Thoracic aorta (tissue), 2 donors: ENCODE measurements around the gene FRYL. TPM values are rescaled to one million over a fixed set of nuclear protein-coding genes. Genes with fewer than 3 reads are reported as not detected.
"Not testable (repeated sequence)": the region's sequence is repeated elsewhere in the genome, so short reads cannot be mapped to it uniquely, and the experiment has no call there.

Source experiments
- ATAC-seq: fragments of 150-250 bp; one replicate; pipeline ENCODE4 v1.8.0; 2017; ENCODE audit warnings: low read depth; ENCODE audit not compliant: insufficient number of reproducible peaks, low FRiP score
- DNase-seq: peaks from one replicate; pipeline ENCODE4 v3.0.0-alpha.2; 2020; ENCODE audit warnings: low spot score
- H3K27ac ChIP-seq, 2 donors: fragments of 200-600 bp; sonication (generic); 1 replicate in 1 of 2; 2 replicates in 1 of 2; pipeline ENCODE4 v1.5.1; 2016; ENCODE audit warnings: mild to moderate bottlenecking in 2 of 2, moderate library complexity in 2 of 2
- H3K27me3 ChIP-seq: fragments of 200-600 bp; sonication (generic); replicated peaks from 2 replicates; pipeline ENCODE4 v1.6.0; 2016; ENCODE audit warnings: mild to moderate bottlenecking; ENCODE audit not compliant: insufficient read depth
- H3K36me3 ChIP-seq: fragments of 200-600 bp; sonication (generic); one replicate; pipeline ENCODE4 v1.5.1; 2016
- H3K4me1 ChIP-seq, 2 donors: fragments of 200-600 bp; sonication (generic); 1 replicate in 1 of 2; 2 replicates in 1 of 2; pipeline versions ENCODE4 v1.5.1 to v1.6.0; 2016; ENCODE audit warnings: low read depth in 2 of 2, mild to moderate bottlenecking in 1 of 2; ENCODE audit not compliant: control insufficient read depth in 1 of 2
- H3K4me3 ChIP-seq: fragments of 200-600 bp; sonication (generic); 2 replicates; pipeline ENCODE4 v1.5.1; 2016; ENCODE audit warnings: mild to moderate bottlenecking
- H3K9me3 ChIP-seq: fragments of 200-600 bp; sonication (generic); 2 replicates; pipeline ENCODE4 v1.5.1; 2016
- total RNA-seq, 2 donors: library from RNA; depleted of rRNA; stranded (reverse); fragments of >200 nt; gene quantifications; one replicate each; pipeline versions ENCODE4 v1.1.0 to v1.2.3, GENCODE V29; 2016
- TF ChIP-seq, protein P1 (sequence below): fragments of 200-600 bp; sonication (generic); IDR thresholded peaks from one replicate; pipeline ENCODE4 v1.5.1; 2019; ENCODE audit warnings: antibody characterized with exemption

Gene FRYL
- total RNA-seq, 2 donors from 2014 or later: 108 to 155 TPM

DNA sequence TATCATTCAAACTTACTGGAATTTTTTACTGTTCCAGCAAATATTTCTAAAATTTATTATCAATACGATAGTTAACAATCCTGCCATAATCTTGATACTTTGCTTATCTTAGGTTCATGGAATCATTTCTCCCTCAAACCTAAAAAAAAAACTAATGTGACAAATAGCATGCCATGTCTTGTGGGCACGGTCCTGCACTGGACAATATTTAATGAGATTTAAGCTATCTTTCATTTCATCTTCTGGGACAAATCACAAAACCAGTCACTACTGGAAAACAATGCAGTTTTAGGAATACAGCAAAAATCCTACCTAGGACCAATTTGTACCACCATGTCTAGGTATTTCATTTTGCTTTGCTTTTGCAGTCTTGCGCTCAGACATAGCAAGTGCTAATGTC, 93.7 kb downstream of the FRYL start:
- peaks cover 19 to 37% of the 10 kb centered on the region in 2 donors for H3K4me1 ChIP-seq
- no peak for ATAC-seq
- no peaks in the 10 kb centered on the region for H3K36me3 ChIP-seq
- TF ChIP-seq, protein P1, sequence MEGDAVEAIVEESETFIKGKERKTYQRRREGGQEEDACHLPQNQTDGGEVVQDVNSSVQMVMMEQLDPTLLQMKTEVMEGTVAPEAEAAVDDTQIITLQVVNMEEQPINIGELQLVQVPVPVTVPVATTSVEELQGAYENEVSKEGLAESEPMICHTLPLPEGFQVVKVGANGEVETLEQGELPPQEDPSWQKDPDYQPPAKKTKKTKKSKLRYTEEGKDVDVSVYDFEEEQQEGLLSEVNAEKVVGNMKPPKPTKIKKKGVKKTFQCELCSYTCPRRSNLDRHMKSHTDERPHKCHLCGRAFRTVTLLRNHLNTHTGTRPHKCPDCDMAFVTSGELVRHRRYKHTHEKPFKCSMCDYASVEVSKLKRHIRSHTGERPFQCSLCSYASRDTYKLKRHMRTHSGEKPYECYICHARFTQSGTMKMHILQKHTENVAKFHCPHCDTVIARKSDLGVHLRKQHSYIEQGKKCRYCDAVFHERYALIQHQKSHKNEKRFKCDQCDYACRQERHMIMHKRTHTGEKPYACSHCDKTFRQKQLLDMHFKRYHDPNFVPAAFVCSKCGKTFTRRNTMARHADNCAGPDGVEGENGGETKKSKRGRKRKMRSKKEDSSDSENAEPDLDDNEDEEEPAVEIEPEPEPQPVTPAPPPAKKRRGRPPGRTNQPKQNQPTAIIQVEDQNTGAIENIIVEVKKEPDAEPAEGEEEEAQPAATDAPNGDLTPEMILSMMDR: no peak
- no peak overlapping the region for H3K27ac ChIP-seq
- H3K9me3 ChIP-seq: no peaks in the 10 kb centered on the region
- no peaks in the 10 kb centered on the region for H3K27me3 ChIP-seq
- DNase-seq: no peak
- no peak overlapping the region for H3K4me3 ChIP-seq

DNA sequence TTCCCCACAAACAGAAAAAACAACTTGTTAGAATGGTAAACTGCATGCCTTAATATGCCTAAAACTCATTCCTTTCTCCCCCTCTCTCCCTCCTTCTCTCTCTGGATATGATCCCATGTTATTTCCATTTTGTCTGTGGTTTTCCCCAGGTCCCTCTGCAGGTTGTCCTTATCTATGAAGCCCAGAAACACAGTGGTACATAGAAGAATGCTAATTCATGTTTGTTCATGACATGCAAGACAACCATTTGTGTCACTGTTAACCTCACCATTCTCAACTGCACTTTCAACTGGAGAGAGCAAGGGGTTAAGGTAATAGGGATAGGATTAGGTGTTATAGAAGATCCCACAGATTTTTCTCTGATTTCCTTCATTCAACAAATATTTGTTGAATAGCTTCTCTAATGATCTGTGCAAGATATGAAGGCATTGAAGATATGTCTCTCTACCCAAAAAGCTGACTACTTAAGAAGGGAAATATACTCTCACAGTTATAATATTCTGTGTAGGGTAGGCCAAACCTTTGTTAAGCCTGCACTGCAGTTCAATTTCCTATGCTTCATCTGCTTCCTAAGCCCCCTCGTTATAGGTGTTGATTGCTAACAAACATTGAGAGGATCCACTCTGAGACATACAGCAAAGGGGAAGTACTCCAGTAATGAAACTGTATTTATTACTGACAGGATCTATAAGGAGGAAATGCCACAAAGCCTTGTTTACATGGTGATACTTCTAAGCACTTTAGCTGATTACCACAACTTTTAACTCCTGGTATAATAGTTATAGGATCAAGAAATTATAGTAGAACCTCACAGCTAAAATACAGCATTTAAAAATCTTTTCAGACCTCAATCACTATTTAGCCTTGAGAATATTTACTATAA, 96.1 kb downstream of the FRYL start:
- Histone ChIP-seq H3K36me3 (no peaks in the 10 kb centered on the region), H3K27me3 (no peaks in the 10 kb centered on the region), H3K9me3 (no peaks in the 10 kb centered on the region), H3K4me1 (peaks cover 11 to 34% of the 10 kb centered on the region in 2 donors), H3K4me3 (no peak overlapping the region), H3K27ac (no peak overlapping the region)
- TF ChIP-seq, protein P1: no peak
- no peak for ATAC-seq
- no peak for DNase-seq

DNA sequence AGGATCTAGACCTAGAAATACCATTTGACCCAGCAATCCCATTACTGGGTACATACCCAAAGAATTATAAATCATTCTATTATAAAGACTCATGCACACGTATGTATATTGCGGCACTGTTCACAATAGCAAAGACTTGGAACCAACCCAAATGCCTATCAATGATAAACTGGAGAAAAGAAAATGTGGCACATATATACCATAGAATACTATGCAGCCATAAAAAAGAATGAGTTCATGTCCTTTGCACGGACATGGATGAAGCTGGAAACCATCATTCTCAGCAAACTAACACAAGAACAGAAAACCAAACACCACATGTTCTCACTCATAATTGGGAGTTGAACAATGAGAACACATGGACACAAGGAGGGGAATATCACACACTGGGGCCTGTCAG, 97.2 kb downstream of the FRYL start:
- H3K4me1 ChIP-seq: peaks cover 7 to 29% of the 10 kb centered on the region in 2 donors
- not testable (repeated sequence) for H3K27ac ChIP-seq, H3K4me3 ChIP-seq, ATAC-seq, DNase-seq, H3K27me3 ChIP-seq, H3K36me3 ChIP-seq, H3K9me3 ChIP-seq

DNA sequence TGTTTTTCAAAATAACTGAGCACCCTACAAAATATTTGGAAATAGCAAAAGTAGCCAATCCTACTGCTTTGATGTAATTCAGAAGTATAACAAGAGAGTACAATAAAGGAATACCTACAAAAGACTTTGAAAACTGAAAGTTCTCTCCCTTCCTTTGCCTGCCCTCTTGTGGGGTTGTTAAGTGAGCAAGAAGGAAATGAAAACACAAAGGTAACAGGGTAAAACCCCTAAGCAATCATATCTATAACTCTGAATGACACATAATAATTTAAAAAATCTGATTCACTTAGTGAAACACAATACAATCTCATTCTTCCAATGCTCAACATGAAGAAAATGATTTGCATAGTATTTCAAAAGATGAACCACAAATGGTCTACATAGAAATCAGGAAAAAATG, 98.2 kb downstream of the FRYL start:
- no peaks in the 10 kb centered on the region for H3K9me3 ChIP-seq
- ATAC-seq (no peak), DNase-seq (no peak)
- H3K36me3 ChIP-seq: no peaks in the 10 kb centered on the region
- peaks cover 7 to 29% of the 10 kb centered on the region in 2 donors for H3K4me1 ChIP-seq
- TF ChIP-seq, protein P1: no peak
- no peak overlapping the region for H3K27ac ChIP-seq
- no peak overlapping the region for H3K4me3 ChIP-seq
- H3K27me3 ChIP-seq: no peaks in the 10 kb centered on the region

DNA sequence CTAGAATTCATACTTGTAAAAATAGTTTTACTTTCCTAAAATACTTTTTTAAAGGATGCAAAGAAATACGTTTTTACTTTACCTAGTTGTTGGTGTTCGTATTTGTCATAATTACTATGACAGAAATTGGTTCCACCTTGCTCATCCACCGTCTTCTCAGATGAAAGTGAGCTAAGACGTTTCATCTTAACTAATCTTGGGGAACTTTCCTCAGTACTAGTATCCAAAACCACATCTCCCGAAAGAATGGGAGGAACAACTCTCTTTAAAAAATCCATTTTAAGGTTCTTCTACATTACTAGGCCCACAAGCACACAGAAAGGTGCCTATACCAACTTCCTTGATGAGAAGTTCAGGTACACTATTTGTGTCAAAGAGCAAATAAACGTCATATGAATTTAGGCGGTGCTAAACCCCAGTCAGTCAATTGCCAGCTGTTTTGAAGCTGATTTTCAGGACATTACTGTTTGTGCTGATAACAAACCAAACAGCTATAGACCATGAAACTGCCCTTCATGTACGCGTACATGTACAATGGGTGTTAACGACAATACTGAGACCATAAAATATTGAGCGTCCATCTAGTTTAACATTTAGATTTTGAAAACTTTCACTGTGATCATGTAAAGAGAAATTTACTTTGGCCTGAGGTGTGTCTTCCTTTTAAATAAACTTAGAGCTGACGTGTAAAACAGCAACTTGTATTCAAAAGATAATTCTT, 99.1 kb downstream of the FRYL start:
- TF ChIP-seq, protein P1: no peak
- DNase-seq: no peak
- no peak overlapping the region for H3K4me3 ChIP-seq
- no peak for ATAC-seq
- no peaks in the 10 kb centered on the region for H3K27me3 ChIP-seq
- H3K27ac ChIP-seq: no peak overlapping the region
- H3K4me1 ChIP-seq: peaks cover 7 to 29% of the 10 kb centered on the region in 2 donors
- no peaks in the 10 kb centered on the region for H3K36me3 ChIP-seq
- no peaks in the 10 kb centered on the region for H3K9me3 ChIP-seq
